GM12801 (cell line): ENCODE data around the gene ABHD2.

Experiments
- CTCF ChIP-seq: IDR thresholded peaks from one replicate; pipeline ENCODE4 v1.5.1; 2011; ENCODE audit warnings: control low read depth; ENCODE audit not compliant: insufficient read length; ENCODE audit errors: extremely low read depth

Gene ABHD2

DNA sequence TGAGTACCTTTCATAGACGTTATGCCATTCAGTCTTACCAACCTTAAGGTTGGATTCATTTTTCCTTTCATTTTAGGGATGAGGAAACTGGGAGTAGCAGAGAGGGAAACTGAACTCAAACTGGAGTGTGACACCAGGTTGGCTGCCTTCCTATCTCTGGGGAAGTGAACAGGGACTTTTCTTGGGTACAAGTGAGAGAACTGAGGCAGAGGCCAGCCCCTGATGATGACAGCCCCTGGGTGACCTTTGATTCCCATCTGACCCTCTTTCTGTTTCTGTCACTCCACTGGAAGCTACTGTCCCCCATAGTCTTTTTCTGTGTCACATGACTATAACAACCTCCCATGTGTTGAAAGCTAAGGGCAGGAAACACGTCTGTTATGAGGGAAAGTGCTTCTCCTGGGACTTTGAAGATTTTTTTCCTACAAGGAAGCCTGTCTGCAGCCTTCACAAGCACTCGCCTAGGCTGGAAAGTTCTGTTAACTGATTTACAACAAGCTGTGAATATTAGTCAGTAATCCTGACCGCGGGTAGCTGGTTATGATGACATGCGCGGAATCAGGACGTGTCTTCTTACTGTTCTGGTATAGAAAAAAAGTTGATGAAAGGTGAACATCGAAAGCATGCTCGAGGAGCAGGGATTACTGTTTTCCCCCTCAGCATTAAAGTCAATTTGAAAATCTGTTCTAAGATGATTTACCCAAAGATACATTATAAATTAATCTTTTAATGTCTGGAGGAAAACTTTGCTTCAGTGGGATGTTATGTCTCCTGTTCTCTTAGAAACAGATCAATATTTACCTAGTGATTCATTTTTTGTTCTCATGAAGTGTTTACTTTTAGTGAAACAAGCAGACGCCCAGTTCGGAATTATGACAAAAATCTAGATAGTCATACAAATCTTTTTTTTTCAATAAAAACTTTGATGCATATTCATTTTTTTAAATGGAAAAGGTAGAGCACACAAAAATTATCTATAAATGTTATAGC lies 31.5 kb downstream of the ABHD2 start:
- no peak for TF ChIP-seq CTCF

DNA sequence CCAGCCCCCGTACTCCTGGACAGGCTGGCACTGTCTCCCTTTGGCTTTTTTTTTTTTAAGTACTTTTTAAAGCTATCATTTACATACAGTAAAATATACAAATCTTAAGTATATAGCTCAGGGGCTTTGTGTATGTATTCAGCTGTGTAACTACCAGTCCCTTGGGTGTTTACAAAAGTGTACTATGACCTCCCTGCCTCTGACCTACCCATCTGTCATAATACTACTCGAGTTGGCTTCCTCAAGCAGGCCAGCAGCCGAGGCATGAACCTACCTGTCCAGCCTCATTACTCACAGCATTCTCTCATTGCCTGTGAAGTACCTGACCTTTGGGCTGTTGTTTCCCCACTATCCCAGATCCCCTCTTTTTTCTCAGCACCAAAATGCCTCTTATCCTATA lies 33.2 kb downstream of the ABHD2 start:
- TF ChIP-seq CTCF, result no peak

DNA sequence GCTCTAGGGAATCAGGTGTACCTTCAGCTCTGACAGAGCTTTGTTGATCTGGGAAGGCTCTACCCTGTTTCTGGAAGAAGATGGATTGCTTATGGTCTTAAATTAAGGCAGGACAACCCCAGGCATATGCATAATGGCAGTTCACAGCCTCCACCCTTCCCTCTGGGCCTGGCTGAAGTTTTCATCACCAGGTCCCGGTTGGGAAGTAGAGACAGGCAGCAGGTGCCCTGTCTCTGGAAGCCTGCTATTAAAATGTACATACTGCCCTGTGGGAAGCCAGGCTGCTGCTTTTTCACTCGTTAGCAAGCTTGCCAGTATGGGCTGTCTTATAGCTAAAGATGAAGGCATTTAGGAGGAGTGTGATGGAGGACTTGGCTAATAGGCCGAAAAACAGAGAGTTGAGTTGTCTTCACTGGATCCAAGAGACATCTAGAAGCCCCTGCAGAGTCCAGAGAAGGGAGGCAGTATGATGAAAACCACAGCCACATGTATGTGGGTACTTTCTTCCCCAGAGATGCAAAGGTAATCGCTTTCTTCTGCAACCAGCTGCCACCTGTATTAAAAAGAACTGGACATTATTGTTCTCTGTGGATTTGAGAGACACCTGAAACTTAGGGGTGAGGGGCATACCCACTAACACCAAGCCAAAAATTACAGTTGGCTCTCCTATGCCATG lies 34.4 kb downstream of the ABHD2 start:
- TF ChIP-seq CTCF, result no peak

DNA sequence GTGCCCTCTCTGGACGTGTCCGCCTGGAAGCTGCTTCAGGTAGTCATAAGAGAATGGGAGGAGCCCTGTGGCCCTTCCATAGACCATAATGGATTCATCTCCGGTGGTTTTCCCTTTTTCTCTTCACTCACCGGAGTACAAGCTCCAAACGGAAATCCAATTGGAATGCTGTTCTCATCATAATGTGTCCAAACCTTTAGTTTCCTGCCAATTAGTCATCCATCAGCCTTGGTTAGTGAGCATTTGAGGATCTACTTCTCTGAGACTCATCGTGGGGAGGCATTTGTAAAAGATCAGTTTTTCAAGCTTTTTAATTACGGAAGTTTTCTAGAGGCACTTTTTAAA lies 34.9 kb downstream of the ABHD2 start:
- no peak for TF ChIP-seq CTCF

DNA sequence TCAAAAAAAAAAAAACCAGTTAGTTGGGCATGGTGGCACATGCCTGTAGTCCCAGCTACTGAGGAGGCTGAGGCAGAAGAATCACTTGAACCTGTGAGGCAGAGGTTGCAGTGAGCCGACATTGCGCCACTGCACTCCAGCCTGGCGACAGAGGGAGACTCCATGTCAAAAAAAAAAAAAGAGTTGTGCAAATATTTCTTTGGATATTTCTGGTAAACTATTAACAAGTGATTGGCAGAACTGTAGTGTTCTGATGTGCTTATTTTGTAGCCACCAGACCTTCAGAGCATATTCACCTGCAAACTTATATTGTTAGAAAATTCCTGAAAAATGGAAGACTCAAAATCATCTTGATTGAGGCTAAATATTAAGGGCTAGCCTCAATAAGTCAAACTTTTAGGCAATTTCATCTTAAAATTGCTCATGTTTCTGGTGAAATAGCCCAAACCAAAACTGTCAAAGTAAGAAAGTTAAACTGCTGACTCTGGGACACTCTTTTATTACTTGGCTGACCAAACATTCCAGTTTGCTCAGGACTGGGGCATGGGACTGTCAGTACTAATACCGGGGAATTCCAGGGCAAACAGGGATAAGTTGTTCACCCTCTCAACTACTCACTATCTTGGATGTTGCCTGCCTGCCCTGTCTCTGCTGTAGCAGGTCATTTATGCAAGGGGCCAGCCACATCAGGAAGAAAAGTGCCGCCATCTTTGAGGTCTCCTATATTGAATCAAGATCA lies 37.0 kb downstream of the ABHD2 start:
- TF ChIP-seq CTCF, result no peak

DNA sequence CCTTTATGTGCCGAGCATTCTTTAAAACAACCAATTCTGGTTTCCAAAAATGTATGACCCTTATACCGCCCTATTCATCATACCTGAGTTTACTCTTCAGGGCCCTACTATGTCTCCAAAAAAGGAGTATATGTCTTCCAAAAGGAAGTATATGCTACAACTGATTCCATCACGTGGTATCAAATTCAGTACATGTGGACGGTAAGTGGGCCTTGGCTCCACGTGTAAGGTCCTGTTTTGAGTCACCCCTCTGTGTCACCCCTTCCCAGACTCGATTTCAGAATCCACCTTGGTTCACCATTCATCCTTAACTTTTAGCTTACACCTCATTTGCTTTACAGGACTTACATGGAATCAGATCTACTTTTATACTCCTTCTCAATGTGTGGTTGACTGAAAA lies 37.8 kb downstream of the ABHD2 start:
- TF ChIP-seq CTCF, result no peak

GRCh38 chr15:89127054-89127702 lies 38.9 kb downstream of the ABHD2 start:
- no peak for TF ChIP-seq CTCF
